GM12891 (cell line): ENCODE data around the gene SERPINB1.
"Not testable (repeated sequence)": the region's sequence is repeated elsewhere in the genome, so short reads cannot be mapped to it uniquely, and the experiment has no call there.

Experiments
- DNase-seq: peaks from one replicate; pipeline ENCODE4 v3.0.0; 2011; ENCODE audit warnings: low spot score; ENCODE audit not compliant: insufficient read length
- FAIRE-seq: peaks from 2 replicates; lab custom pipeline; 2011; peaks lifted over from hg19 to GRCh38; lab: Jason Lieb, UNC
- PAX5 ChIP-seq: IDR thresholded peaks from 2 replicates; pipeline ENCODE4 v1.6.1; 2011; ENCODE audit warnings: low read length, moderate library complexity, mild to moderate bottlenecking; ENCODE audit not compliant: insufficient read depth, severe bottlenecking
- POLR2A ChIP-seq: IDR thresholded peaks from 2 replicates; pipeline ENCODE4 v1.6.1; 2011; ENCODE audit warnings: low read depth, low read length, control low read depth
- POLR2AphosphoS5 ChIP-seq: IDR thresholded peaks from 2 replicates; pipeline ENCODE4 v1.6.1; 2011; ENCODE audit warnings: low read depth, low read length, control low read depth
- POU2F2 ChIP-seq: IDR thresholded peaks from 2 replicates; pipeline ENCODE4 v1.6.1; 2011; ENCODE audit warnings: low read depth, mild to moderate bottlenecking, control low read depth, low read length, moderate library complexity
- SPI1 ChIP-seq: IDR thresholded peaks from 2 replicates; pipeline ENCODE4 v1.6.1; 2011; ENCODE audit warnings: low read depth, low read length, control low read depth
- TAF1 ChIP-seq: IDR thresholded peaks from 2 replicates; pipeline ENCODE4 v1.6.1; 2011; ENCODE audit warnings: low read depth, low read length, control low read depth

The SERPINB1 gene

GRCh38 chr6:2868637-2869036, 27.0 kb upstream of the SERPINB1 start:
- FAIRE-seq = no peak
- no peak for TF ChIP-seq TAF1
- no peak for TF ChIP-seq PAX5
- no peak for TF ChIP-seq POU2F2
- no peak for TF ChIP-seq POLR2AphosphoS5
- no peak for TF ChIP-seq SPI1
- TF ChIP-seq POLR2A = no peak
- no peak for DNase-seq

GRCh38 chr6:2866171-2866846, 24.6 kb upstream of the SERPINB1 start:
- no peak for DNase-seq
- peak; percentile 47 for FAIRE-seq
- no peak for TF ChIP-seq PAX5
- no peak for TF ChIP-seq SPI1
- no peak for TF ChIP-seq TAF1
- no peak for TF ChIP-seq POLR2AphosphoS5
- no peak for TF ChIP-seq POLR2A
- no peak for TF ChIP-seq POU2F2

- peak; percentile 23 for FAIRE-seq
- no peak for TF ChIP-seq SPI1
- TF ChIP-seq TAF1 = no peak
- no peak for TF ChIP-seq POLR2A
- TF ChIP-seq POLR2AphosphoS5 = no peak
- no peak for TF ChIP-seq POU2F2
- no peak for TF ChIP-seq PAX5
- DNase-seq = no peak
Observed at GRCh38 chr6:2865694-2866151, 24.1 kb upstream of the SERPINB1 start.

GRCh38 chr6:2865270-2865669, 23.6 kb upstream of the SERPINB1 start:
- FAIRE-seq (no peak), DNase-seq (no peak)
- TF ChIP-seq TAF1 (no peak), POLR2A (no peak), PAX5 (no peak), POLR2AphosphoS5 (no peak)

- no peak for TF ChIP-seq PAX5
- TF ChIP-seq POLR2A = no peak
- no peak for TF ChIP-seq POLR2AphosphoS5
- no peak for TF ChIP-seq POU2F2
- no peak for TF ChIP-seq TAF1
- no peak for TF ChIP-seq SPI1
- DNase-seq (no peak), FAIRE-seq (no peak)
Observed at GRCh38 chr6:2863901-2864300, 22.2 kb upstream of the SERPINB1 start.

GRCh38 chr6:2862712-2863181, 21.1 kb upstream of the SERPINB1 start:
- FAIRE-seq (peak; percentile 69), DNase-seq (no peak)
- no peak for TF ChIP-seq TAF1
- no peak for TF ChIP-seq POLR2A
- TF ChIP-seq POLR2AphosphoS5 = peak; percentile 34; the same call in 1 of the 2 replicates
- peak; percentile 47 for TF ChIP-seq SPI1
- peak; percentile 84 for TF ChIP-seq PAX5
- TF ChIP-seq POU2F2 = peak; percentile 98

GRCh38 chr6:2861822-2862164, 20.1 kb upstream of the SERPINB1 start:
- DNase-seq = no peak
- no peak for TF ChIP-seq POLR2AphosphoS5
- no peak for TF ChIP-seq PAX5
- no peak for TF ChIP-seq POLR2A
- no peak for TF ChIP-seq POU2F2
- no peak for TF ChIP-seq TAF1
- no peak for TF ChIP-seq SPI1
- FAIRE-seq = peak; percentile 51

GRCh38 chr6:2861060-2861821, 19.6 kb upstream of the SERPINB1 start:
- TF ChIP-seq PAX5 (no peak), SPI1 (no peak), POLR2AphosphoS5 (no peak), TAF1 (no peak), POU2F2 (no peak), POLR2A (no peak)
- DNase-seq (no peak), FAIRE-seq (no peak)

GRCh38 chr6:2860706-2861059, 19.0 kb upstream of the SERPINB1 start:
- not testable (repeated sequence) for DNase-seq, FAIRE-seq

GRCh38 chr6:2859798-2860705, 18.4 kb upstream of the SERPINB1 start:
- DNase-seq, FAIRE-seq: not testable (repeated sequence)
